Measurements from ENCODE around the gene XYLT1. TPM values are rescaled to one million over a fixed set of nuclear protein-coding genes. Genes with fewer than 3 reads are reported as not detected.
A peak's percentile ranks its signal among the peaks of the same experiment; 100 is the strongest.

Gene XYLT1
- total RNA-seq, 1 experiment from 2014 or later, result 25.0 TPM

GRCh38 chr16:17321824-17322223 lies 148.9 kb downstream of the XYLT1 start:
- DNase-seq (ENCODE audit: low spot score) (no peak), ATAC-seq (no peak)
- TF ChIP-seq E2F1 (CRISPR knock-in tag; IDR thresholded peaks at IDR 0.05) (no peak), E2F4 (CRISPR knock-in tag; IDR thresholded peaks at IDR 0.05; ENCODE audit: borderline replicate concordance, low read depth) (no peak), HMGXB4 (CRISPR knock-in tag; IDR thresholded peaks at IDR 0.05) (no peak)
- peaks cover 6% of the 10 kb centered on the region; the same call in 1 of the 2 replicates for H3K9me3 Mint-ChIP-seq
- ChIA-PET CTCF (no interaction called here), POLR2A (no interaction called here)
- H3K36me3 Mint-ChIP-seq, result peaks cover 3% of the 10 kb centered on the region
- no peak overlapping the region for H3K4me3 Mint-ChIP-seq
- H3K27ac Mint-ChIP-seq, result 0 out of 2 replicates have a peak overlapping the region, but pooled peaks have one; percentile 34
- H3K27me3 Mint-ChIP-seq (ENCODE audit: low read depth), result no peaks in the 10 kb centered on the region
- peaks cover 35% of the 10 kb centered on the region for H3K4me1 Mint-ChIP-seq

- Mint-ChIP-seq H3K27ac (peak overlapping the region; percentile 35), H3K4me1 (peaks cover 38% of the 10 kb centered on the region), H3K36me3 (peaks cover 3% of the 10 kb centered on the region), H3K27me3 (ENCODE audit: low read depth) (no peaks in the 10 kb centered on the region), H3K4me3 (no peak overlapping the region), H3K9me3 (peaks cover 6% of the 10 kb centered on the region; the same call in 1 of the 2 replicates)
- ChIA-PET CTCF (interaction anchor here (0.6 to 1.3 kb wide), 4 partner anchors 20 to 399 kb away, joined by 3 read pairs; no protein-coding TSS in a partner anchor), POLR2A (no interaction called here)
- DNase-seq (ENCODE audit: low spot score), result no peak
- TF ChIP-seq IRF2 (CRISPR knock-in tag; IDR thresholded peaks at IDR 0.05; ENCODE audit: borderline replicate concordance, low read depth) (no peak), KAT7 (CRISPR knock-in tag; IDR thresholded peaks at IDR 0.05; ENCODE audit: borderline replicate concordance) (no peak), PRRX2 (CRISPR knock-in tag; IDR thresholded peaks at IDR 0.05) (no peak), IRF1 (CRISPR knock-in tag; IDR thresholded peaks at IDR 0.05) (no peak), JUN (CRISPR knock-in tag; IDR thresholded peaks at IDR 0.05) (no peak), SMAD4 (CRISPR knock-in tag; IDR thresholded peaks at IDR 0.05) (no peak), TP53 (CRISPR knock-in tag; IDR thresholded peaks at IDR 0.05) (no peak), MXD4 (CRISPR knock-in tag; IDR thresholded peaks at IDR 0.05; ENCODE audit: borderline replicate concordance) (no peak), ZNF121 (CRISPR knock-in tag; IDR thresholded peaks at IDR 0.05) (no peak), GTF2I (CRISPR knock-in tag; conservative IDR thresholded peaks at IDR 0.05) (no peak), ZNF416 (CRISPR knock-in tag; IDR thresholded peaks at IDR 0.05) (no peak), NR3C1 (CRISPR knock-in tag; conservative IDR thresholded peaks at IDR 0.05; ENCODE audit: low read depth) (no peak), ZNF425 (CRISPR knock-in tag; conservative IDR thresholded peaks at IDR 0.05) (no peak)
- no peak for ATAC-seq
These were observed 150.8 kb downstream of the XYLT1 start for GRCh38 chr16:17320009-17320408.

GRCh38 chr16:17318238-17318637 lies 152.5 kb downstream of the XYLT1 start:
- Mint-ChIP-seq H3K36me3 (no peaks in the 10 kb centered on the region), H3K4me3 (no peak overlapping the region), H3K9me3 (peaks cover 7% of the 10 kb centered on the region), H3K4me1 (peaks cover 38% of the 10 kb centered on the region), H3K27ac (peak overlapping the region; percentile 82), H3K27me3 (ENCODE audit: low read depth) (no peaks in the 10 kb centered on the region)
- ChIA-PET POLR2A (no interaction called here), CTCF (interaction anchor here (1.4 to 1.5 kb wide), 3 partner anchors 41 to 149 kb away, joined by 3 to 7 read pairs (median 6); no protein-coding TSS in a partner anchor)
- TF ChIP-seq ZNF121 (CRISPR knock-in tag; IDR thresholded peaks at IDR 0.05) (no peak), FOXK1 (CRISPR knock-in tag; IDR thresholded peaks at IDR 0.05) (peak; percentile 86), ELF4 (CRISPR knock-in tag; IDR thresholded peaks at IDR 0.05; ENCODE audit: low read depth) (no peak), MAX (CRISPR knock-in tag; IDR thresholded peaks at IDR 0.05) (peak; percentile 47; the same call in 1 of the 2 replicates)
- ATAC-seq, result peak; percentile 85
- no peak for DNase-seq (ENCODE audit: low spot score)
